Effector CD4-positive, alpha-beta T cell (primary cell): ENCODE measurements around the gene CNOT4.
"Not testable (repeated sequence)": the region's sequence is repeated elsewhere in the genome, so short reads cannot be mapped to it uniquely, and the experiment has no call there.

ENCODE experiments used
- DNase-seq: peaks from one replicate; pipeline ENCODE4 v3.0.0-alpha.2; 2020

Gene CNOT4

DNA sequence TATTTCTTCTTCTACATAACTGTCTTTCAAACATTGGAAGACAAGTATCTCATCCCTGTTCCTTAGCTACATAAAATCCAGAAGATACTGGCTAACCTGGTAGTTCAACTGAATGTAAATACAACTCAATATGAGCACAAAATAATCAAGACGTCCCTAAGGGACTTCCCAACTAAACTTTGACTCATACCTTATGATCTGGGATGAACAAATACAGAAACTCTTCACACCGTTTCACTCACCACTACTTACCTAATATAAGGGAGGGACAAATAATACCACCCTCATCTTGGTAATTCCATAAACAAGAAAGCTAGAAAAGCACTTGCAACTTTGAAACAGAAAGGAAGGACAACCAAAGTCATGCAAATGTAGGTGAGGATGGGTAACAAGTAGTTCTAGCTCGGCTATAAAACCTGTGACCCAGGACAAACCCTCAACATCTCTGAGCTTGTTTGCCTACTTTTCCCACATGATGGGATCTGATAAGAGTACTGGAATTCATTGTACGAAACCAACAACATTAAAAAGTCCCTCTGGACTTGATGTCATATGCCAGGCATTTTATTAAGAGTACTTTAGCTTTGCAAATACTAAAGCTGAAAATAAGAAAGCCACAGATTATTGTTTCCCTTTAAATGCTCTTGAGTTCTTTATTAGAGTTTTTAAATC is 154.4 kb downstream of the CNOT4 start:
- DNase-seq = no peak

DNA sequence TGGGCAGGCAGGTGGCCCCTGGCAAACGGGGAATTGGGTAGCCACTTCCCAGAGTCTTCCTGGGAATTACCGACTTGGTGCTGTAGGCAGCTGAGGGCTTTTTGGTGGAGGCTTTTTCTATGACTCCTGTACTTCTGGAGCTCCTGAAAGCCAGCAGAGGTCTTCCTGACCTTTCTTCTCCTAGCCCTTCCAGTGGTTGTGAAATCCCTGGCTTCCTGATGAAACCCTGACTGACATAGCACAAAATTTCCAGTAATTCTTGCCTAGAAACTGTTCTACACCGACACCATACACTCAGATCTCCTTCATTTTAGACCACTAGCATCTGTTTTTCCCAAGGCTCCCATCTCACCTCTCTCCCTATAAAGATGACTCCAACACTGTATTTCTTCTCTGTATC is 156.1 kb downstream of the CNOT4 start:
- DNase-seq = no peak

GRCh38 chr7:135352285-135352684 is 157.6 kb downstream of the CNOT4 start:
- no peak for DNase-seq

- not testable (repeated sequence) for DNase-seq
These were observed 158.8 kb downstream of the CNOT4 start for GRCh38 chr7:135351070-135351469.

DNA sequence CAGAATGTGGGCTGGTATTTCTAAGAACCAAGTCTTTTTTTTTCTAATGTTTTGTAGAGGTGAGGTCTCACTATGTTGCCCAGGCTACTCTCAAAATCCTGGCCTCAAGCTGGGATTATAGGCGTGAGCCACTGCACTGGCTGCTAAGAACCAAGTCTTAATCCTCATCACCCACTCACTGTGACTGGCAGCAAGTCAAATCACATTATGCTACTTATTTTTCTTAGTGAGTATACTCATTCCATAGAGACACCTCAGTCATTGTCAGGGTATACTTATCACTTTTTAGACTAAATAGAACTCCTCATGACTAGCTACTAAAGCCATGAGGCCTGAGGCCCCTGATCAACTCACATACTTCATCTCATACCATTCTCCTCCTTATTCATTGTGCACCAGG is 160.2 kb downstream of the CNOT4 start:
- DNase-seq = no peak

- DNase-seq = no peak
These were observed 161.4 kb downstream of the CNOT4 start for GRCh38 chr7:135348493-135348892.

- no peak for DNase-seq
These were observed 166.5 kb downstream of the CNOT4 start for GRCh38 chr7:135343361-135343760.

- DNase-seq = no peak
These were observed 167.0 kb downstream of the CNOT4 start for GRCh38 chr7:135342887-135343286.

DNA sequence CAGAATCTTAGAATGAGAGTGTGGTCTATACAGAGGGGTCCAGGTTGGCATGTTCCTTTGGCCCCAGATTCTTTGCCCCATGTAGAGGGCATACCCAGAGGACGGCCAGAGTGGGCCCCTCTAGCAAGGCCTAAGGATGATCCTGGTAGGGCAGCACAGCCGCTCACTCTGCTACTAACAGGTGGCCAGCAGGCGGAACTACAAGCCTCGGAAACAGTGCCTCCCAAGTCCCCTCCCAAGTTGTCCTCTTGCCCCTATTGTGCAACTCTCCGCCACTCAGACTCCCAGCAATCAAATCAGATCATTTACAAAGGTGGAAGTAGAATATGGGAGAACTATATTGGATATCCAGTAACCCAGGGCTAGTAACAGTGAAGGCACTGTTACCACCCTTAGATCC is 168.9 kb downstream of the CNOT4 start:
- no peak for DNase-seq

DNA sequence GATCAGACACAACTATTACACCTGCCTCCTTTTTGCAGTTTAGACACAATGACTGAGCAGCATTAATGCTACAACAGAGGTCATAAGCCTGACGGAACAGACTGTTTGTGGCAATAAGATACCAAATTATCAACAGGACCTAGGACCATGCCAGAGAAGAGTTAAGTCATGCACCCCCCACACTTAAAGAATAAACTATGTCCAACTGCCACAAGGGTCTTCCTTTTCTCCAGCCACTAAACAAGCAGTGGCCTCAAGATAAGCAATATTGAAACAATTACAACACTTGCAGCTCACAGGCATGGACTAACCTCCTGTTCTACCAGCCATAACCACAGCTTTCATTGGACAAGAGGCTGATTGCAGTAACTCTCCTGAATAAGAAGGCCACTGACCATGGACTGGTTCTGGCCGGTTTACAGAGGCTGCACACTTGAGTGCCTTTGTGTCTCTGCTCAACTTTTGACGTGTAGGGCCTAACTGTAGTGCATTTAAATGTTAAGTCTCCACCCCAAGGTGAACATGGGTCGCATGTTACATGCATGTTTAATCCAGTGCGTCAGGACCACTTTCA is 171.8 kb downstream of the CNOT4 start:
- DNase-seq = no peak

DNA sequence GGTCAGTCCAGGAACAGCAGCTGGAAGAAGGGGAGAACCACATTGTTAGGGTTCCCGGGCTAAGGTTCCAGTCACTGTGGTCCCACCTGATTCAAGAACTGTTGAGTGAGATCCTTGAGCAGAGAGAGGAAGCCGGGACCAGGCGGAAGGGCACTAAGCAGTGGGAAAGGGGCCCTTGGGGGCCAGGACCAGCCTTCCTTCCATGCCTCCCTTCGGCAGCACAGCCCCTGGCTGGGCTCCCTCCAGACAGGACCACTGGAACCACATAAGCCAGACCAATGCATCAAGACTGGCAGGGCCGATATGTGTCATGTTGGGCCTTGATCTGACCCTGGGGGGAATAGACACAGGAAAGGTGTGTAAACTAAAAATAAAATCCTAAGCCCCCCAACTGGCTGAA is 172.4 kb downstream of the CNOT4 start:
- no peak for DNase-seq

DNA sequence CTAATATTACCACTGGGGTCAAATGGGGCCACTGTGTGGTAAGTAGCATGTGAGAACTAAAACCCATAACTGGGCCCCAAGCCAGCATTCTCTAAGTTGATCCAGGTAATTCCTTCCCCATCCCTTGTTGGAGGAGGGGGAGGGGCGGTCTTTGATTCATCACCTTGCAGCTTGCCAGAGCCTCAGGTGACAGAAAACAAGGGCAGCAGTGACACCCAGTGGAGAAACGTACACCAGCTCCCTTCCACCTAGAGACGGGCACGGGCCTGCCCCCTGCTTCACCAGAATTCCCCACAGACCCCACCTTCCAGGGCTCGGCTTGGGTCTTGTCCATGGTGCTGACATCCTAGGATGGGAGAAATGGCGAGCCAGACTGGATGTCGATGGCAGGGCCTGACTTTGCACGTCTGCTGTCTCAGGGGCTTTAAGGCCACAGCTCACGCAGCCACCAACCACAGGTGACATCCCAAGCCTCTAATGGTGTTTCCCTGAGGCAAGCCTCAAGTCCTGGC is 174.2 kb downstream of the CNOT4 start:
- DNase-seq = no peak

DNA sequence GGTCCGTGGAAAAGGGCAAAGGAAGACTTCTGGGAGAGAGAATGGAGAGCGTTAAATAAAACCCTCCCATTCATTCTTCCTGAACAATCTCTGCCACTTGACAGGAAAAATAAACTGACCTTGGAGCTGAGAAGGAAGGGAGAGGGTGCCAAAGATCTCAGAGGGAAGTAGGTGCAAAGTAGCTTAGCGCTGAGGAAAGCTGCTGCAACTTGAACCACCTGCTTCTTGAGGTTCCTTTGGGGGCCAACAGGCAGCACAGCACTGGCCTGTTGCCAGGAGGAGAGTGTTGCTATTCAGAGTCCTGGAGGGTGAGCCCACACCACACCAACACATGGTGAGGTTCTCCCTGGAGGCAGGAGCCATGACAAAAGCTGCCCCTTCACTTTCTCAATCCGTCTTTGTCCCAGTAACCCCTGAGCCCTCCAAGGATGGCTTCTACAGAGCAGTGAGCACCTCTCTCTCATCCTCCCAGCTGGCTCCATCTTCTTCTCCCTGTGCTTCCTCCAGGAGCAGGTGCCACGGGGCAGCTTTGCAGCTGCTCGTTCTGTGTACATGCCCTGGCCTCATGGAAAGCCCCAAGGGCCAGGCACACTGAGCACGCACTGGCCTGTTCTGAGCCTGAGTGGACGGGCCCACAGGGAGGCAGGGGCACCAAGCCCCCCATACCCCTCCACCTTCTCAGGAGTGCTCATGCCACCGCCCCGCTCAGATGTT is 174.9 kb downstream of the CNOT4 start:
- DNase-seq = no peak

DNA sequence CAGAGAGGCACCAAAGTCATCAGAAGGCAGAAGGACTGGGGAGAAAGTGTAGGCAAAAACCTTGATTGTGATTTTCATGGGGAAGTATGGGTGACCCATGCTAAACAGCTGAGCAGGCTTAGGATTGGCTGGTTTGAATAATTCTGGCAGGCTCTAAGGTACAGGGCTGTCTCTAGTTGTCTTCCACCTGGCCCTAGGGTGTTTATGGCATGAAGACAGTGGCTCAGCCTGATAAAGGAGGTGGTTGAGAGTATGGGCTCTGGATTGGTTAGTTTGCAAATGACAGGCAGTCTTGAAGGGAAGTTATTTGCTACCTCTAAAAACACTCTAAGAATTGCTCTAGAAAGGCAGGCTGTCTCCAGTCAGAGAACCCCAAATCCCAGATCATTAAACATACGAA is 176.0 kb downstream of the CNOT4 start:
- no peak for DNase-seq

GRCh38 chr7:135333200-135333599 is 176.7 kb downstream of the CNOT4 start:
- no peak for DNase-seq

GRCh38 chr7:135330088-135330487 is 179.8 kb downstream of the CNOT4 start:
- no peak for DNase-seq

DNA sequence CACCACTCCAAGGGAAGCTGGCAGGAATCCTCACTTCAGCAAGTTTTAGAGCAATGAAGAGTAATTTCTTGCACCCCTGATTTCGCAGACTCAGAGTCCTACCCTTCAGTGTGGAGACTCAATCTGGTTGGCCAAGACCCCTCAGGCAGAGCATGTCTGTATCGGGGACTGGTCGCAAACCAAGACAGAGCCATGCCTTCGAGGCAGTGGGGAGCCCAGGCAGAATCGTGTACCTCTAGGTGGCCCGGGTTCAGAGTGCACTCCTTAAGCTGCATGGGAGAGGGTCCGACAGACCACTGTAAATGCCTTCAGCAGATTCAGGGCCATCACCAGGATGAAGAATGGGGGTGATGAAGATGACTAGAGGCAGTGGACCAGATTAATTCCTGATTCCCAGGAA is 181.4 kb downstream of the CNOT4 start:
- no peak for DNase-seq

- no peak for DNase-seq
These were observed 181.8 kb downstream of the CNOT4 start for GRCh38 chr7:135328053-135328452.

DNA sequence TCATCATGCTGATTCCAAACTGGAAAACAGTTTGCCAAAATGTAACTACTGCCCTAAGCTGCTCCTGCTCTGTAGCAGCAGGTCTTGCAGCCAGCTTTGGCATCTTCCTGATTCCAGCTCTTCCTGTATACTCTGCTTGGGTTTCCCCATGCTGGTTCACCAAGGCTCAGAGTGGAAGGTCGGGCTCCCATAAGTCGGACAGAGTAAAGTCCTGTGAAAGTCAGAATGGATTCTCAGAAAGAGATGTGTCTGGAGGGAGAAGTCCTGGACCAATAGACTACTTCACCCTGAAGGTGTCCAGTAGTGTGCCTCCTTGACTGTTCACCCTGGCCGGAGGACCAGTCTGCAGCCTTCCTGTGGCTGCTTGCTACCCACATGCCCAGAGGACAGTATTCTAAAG is 182.4 kb downstream of the CNOT4 start:
- no peak for DNase-seq

- no peak for DNase-seq
These were observed 183.1 kb downstream of the CNOT4 start for GRCh38 chr7:135326636-135327280.

GRCh38 chr7:135322571-135323340 is 187.1 kb downstream of the CNOT4 start:
- no peak for DNase-seq

GRCh38 chr7:135321556-135321955 is 188.3 kb downstream of the CNOT4 start:
- DNase-seq = no peak

DNA sequence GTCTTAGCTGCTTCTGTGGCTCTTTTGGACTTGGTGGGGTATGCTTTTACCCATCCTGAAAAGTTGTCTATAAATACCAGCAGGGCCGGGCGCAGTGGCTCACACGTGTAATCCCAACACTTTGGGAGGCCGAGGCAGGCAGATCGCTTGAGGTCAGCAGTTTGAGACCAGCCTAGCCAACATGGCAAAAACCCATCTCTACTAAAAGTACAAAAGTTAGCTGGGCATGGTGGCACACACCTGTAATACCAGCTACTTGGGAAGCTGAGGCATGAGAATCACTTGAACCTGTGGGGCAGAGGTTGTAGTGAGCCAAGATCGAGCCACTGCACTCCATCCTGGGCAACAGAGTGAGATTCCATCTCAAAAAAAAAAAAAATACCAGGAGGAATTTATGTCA is 188.9 kb downstream of the CNOT4 start:
- DNase-seq = not testable (repeated sequence)
